SKM-1 treated with dmso at 0.1 percent for 144 hours (cell line): Measurements from ENCODE around the gene EIF4EBP2.

ENCODE experiments used
- DNase-seq: peaks from one replicate; lab custom pipeline; 2025; ENCODE audit not compliant: unreplicated experiment; lab: John Stamatoyannopoulos, UW

Gene EIF4EBP2

GRCh38 chr10:70378122-70378521 lies 25.8 kb upstream of the EIF4EBP2 start:
- DNase-seq, result no peak

- DNase-seq, result no peak
Observed at GRCh38 chr10:70379581-70380176, 24.3 kb upstream of the EIF4EBP2 start.

GRCh38 chr10:70380350-70381135 lies 23.4 kb upstream of the EIF4EBP2 start:
- no peak for DNase-seq

GRCh38 chr10:70381471-70382421 lies 22.2 kb upstream of the EIF4EBP2 start:
- peak; percentile 31 for DNase-seq

- no peak for DNase-seq
Observed at GRCh38 chr10:70391654-70392053, 12.3 kb upstream of the EIF4EBP2 start.

GRCh38 chr10:70396140-70396539 lies 7.8 kb upstream of the EIF4EBP2 start:
- DNase-seq, result no peak

- DNase-seq, result no peak
Observed at GRCh38 chr10:70399177-70399576, 4.8 kb upstream of the EIF4EBP2 start.

GRCh38 chr10:70403483-70404035 lies 386 bp upstream of the EIF4EBP2 start:
- no peak for DNase-seq

- no peak for DNase-seq
Observed at GRCh38 chr10:70404787-70405036, 767 bp downstream of the EIF4EBP2 start.

- peak; percentile 95 for DNase-seq
Observed at GRCh38 chr10:70405037-70405824, 1.3 kb downstream of the EIF4EBP2 start.

GRCh38 chr10:70409772-70410171 lies 5.8 kb downstream of the EIF4EBP2 start:
- no peak for DNase-seq

GRCh38 chr10:70410608-70411007 lies 6.7 kb downstream of the EIF4EBP2 start:
- no peak for DNase-seq

GRCh38 chr10:70412356-70412755 lies 8.4 kb downstream of the EIF4EBP2 start:
- no peak for DNase-seq

GRCh38 chr10:70417568-70417967 lies 13.6 kb downstream of the EIF4EBP2 start:
- no peak for DNase-seq

GRCh38 chr10:70418229-70418628 lies 14.3 kb downstream of the EIF4EBP2 start:
- no peak for DNase-seq

GRCh38 chr10:70418713-70419112 lies 14.8 kb downstream of the EIF4EBP2 start:
- no peak for DNase-seq

- no peak for DNase-seq
Observed at GRCh38 chr10:70424320-70424719, 20.4 kb downstream of the EIF4EBP2 start.

- DNase-seq, result no peak
Observed at GRCh38 chr10:70425096-70425495, 21.2 kb downstream of the EIF4EBP2 start.

GRCh38 chr10:70426823-70427222 lies 22.9 kb downstream of the EIF4EBP2 start:
- DNase-seq, result no peak

- no peak for DNase-seq
Observed at GRCh38 chr10:70430493-70431445, 26.8 kb downstream of the EIF4EBP2 start.
